Lower leg skin (tissue), 3 donors: ENCODE results near the gene TAF6L.

Experiments used
- POLR2A ChIP-seq, 2 donors: fragments of 450-650 bp; IDR thresholded peaks; one replicate each; pipeline ENCODE4 v1.6.1; 2016 to 2017; ENCODE audit warnings: antibody characterized with exemption in 2 of 2, mild to moderate bottlenecking in 1 of 2, moderate library complexity in 1 of 2
- TF ChIP-seq, protein P1 (sequence below), 3 donors: fragments of 450-650 bp; IDR thresholded peaks; one replicate each; pipeline ENCODE4 v1.5.1; 2016; ENCODE audit warnings: antibody characterized with exemption in 3 of 3, mild to moderate bottlenecking in 3 of 3, moderate library complexity in 2 of 3

DNA sequence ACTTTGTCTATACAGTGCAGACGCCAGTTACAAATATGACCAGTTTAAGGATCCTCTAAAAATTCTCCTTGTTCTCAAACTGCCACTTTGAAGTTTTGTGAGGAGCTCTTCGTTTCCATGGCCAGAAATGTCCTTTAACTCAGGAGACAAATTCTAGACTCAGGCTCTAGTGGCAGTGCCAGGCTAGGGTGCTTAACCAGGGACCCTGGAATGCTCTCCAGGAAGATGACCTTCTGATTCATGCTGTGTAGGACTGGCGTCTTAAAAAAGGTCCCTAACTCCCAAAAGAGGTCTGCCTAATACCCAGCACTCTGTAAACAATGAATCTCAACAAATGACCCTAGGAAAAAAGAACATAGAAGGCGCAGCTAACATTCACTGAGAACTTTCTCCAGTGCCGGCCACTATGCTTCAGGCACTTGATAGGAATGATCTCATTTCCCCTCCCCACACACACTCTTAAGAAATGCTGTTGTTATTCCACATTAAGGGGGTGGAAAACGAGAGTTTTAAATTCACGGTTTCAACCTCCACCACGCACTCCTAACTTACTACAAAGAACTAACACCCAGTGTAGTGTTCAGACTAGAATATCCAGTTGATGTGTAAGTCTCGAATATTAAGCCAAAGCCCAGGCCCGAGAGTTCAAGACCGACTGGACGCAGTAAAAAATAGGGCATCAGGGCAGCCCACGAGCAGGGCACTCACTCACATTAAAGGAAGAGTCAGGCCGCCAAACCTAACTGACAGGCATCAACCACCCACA, 33.3 kb downstream of the TAF6L start:
- TF ChIP-seq, protein P1, sequence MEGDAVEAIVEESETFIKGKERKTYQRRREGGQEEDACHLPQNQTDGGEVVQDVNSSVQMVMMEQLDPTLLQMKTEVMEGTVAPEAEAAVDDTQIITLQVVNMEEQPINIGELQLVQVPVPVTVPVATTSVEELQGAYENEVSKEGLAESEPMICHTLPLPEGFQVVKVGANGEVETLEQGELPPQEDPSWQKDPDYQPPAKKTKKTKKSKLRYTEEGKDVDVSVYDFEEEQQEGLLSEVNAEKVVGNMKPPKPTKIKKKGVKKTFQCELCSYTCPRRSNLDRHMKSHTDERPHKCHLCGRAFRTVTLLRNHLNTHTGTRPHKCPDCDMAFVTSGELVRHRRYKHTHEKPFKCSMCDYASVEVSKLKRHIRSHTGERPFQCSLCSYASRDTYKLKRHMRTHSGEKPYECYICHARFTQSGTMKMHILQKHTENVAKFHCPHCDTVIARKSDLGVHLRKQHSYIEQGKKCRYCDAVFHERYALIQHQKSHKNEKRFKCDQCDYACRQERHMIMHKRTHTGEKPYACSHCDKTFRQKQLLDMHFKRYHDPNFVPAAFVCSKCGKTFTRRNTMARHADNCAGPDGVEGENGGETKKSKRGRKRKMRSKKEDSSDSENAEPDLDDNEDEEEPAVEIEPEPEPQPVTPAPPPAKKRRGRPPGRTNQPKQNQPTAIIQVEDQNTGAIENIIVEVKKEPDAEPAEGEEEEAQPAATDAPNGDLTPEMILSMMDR (IDR thresholded peaks at IDR 0.05) = no peak
- TF ChIP-seq POLR2A (IDR thresholded peaks at IDR 0.05) = no peak
